Measurements from ENCODE around the gene OR6Y1.

Gene OR6Y1

GRCh38 chr1:158572226-158572625, 18.0 kb upstream of the OR6Y1 start:
- TF ChIP-seq CTCF (IDR thresholded peaks at IDR 0.05; ENCODE audit: control extremely low read depth, extremely low read depth, low read depth, missing control alignments) = no peak
- POLR2A ChIA-PET = no interaction called here
- no peak for DNase-seq (ENCODE audit: extremely low spot score)
- CTCF ChIA-PET = no interaction called here

GRCh38 chr1:158570480-158570879, 16.3 kb upstream of the OR6Y1 start, which contains the start of gene OR6P1:
Gene OR6P1 (minus strand): TSS chr1:158570580. CDS start chr1:158563604, 6,976 bp downstream.
- TF ChIP-seq CTCF (IDR thresholded peaks at IDR 0.05; ENCODE audit: control extremely low read depth, extremely low read depth, low read depth, missing control alignments) = no peak
- ChIA-PET POLR2A (no interaction called here), CTCF (no interaction called here)
- DNase-seq (ENCODE audit: extremely low spot score) = no peak

- CTCF ChIA-PET = no interaction called here
- POLR2A ChIA-PET = no interaction called here
These were observed 10.4 kb upstream of the OR6Y1 start for GRCh38 chr1:158564608-158565007.

GRCh38 chr1:158563853-158564252, 9.6 kb upstream of the OR6Y1 start:
- no peak for DNase-seq (ENCODE audit: extremely low spot score)
- CTCF ChIA-PET = interaction anchor here (1.0 kb wide), 1 partner anchor 9 kb away, joined by 3 read pairs; the partner anchor contains the start of gene OR6Y1
- no peak for TF ChIP-seq CTCF (IDR thresholded peaks at IDR 0.05; ENCODE audit: control extremely low read depth, extremely low read depth, low read depth, missing control alignments)
- POLR2A ChIA-PET = no interaction called here

More at GRCh38 chr1:158564608-158565007, 10.4 kb upstream of the OR6Y1 start:
- no peak for DNase-seq (ENCODE audit: extremely low spot score)
- TF ChIP-seq CTCF (IDR thresholded peaks at IDR 0.05; ENCODE audit: control extremely low read depth, extremely low read depth, low read depth, missing control alignments) = no peak

- TF ChIP-seq CTCF (IDR thresholded peaks at IDR 0.05; ENCODE audit: control extremely low read depth, extremely low read depth, low read depth, missing control alignments) = no peak
- DNase-seq (ENCODE audit: extremely low spot score) = no peak
- POLR2A ChIA-PET = no interaction called here
- CTCF ChIA-PET = interaction anchor here (2.8 kb wide), 1 partner anchor 19 kb away, joined by 7 read pairs; no protein-coding TSS in a partner anchor
These were observed 5.5 kb upstream of the OR6Y1 start for GRCh38 chr1:158559696-158560095.

- no peak for DNase-seq (ENCODE audit: extremely low spot score)
- TF ChIP-seq CTCF (IDR thresholded peaks at IDR 0.05; ENCODE audit: control extremely low read depth, extremely low read depth, low read depth, missing control alignments) = no peak
- CTCF ChIA-PET = interaction anchor here (2.0 kb wide), 1 partner anchor 9 kb away, joined by 5 read pairs; no protein-coding TSS in a partner anchor
- POLR2A ChIA-PET = no interaction called here
These were observed 1.9 kb downstream of the OR6Y1 start for GRCh38 chr1:158552296-158552695.

Data from GM10248 (cell line).